RWPE2 (cell line): Measurements from ENCODE around the gene CCSER2.
"Not testable (repeated sequence)": the region's sequence is repeated elsewhere in the genome, so short reads cannot be mapped to it uniquely, and the experiment has no call there.

Experiments
- ATAC-seq: fragments of 200-7000 bp; cut with Tn5 transposase; 3 replicates; pipeline ENCODE4 v1.9.1; 2021; ENCODE audit warnings: low read depth
- DNase-seq: peaks from one replicate; pipeline ENCODE4 v3.0.0-alpha.2; 2020; ENCODE audit warnings: low spot score
- H3K27ac ChIP-seq: fragments of 450-650 bp; 2 replicates; pipeline ENCODE4 v1.5.1; 2017; ENCODE audit warnings: mild to moderate bottlenecking; ENCODE audit not compliant: poor library complexity, severe bottlenecking
- H3K27me3 ChIP-seq: fragments of 250-450 bp; sonication (Bioruptor Pico); 2 replicates; pipeline ENCODE4 v1.5.1; 2021; ENCODE audit warnings: mild to moderate bottlenecking, moderate library complexity; ENCODE audit not compliant: insufficient read depth, poor library complexity, severe bottlenecking
- H3K36me3 ChIP-seq: fragments of 250-450 bp; sonication (Bioruptor Pico); 2 replicates; pipeline ENCODE4 v1.5.1; 2020; ENCODE audit warnings: low read depth, mild to moderate bottlenecking, moderate library complexity
- H3K4me1 ChIP-seq: fragments of 250-450 bp; sonication (Bioruptor Pico); 2 replicates; pipeline ENCODE4 v1.5.1; 2021; ENCODE audit warnings: mild to moderate bottlenecking, moderate library complexity; ENCODE audit not compliant: insufficient read depth, poor library complexity, severe bottlenecking
- H3K4me3 ChIP-seq: fragments of 250-450 bp; sonication (Bioruptor Pico); 2 replicates; pipeline ENCODE4 v1.5.1; 2021; ENCODE audit warnings: mild to moderate bottlenecking, moderate library complexity; ENCODE audit not compliant: severe bottlenecking
- H3K9me3 ChIP-seq: fragments of 250-450 bp; sonication (Bioruptor Pico); 2 replicates; pipeline ENCODE4 v1.5.1; 2021; ENCODE audit warnings: mild to moderate bottlenecking, moderate library complexity; ENCODE audit not compliant: severe bottlenecking
- CTCF ChIP-seq: fragments of 450-650 bp; IDR thresholded peaks from one replicate; pipeline ENCODE4 v1.5.1; 2017; ENCODE audit warnings: mild to moderate bottlenecking, moderate library complexity; ENCODE audit not compliant: poor library complexity, severe bottlenecking

CCSER2 gene

GRCh38 chr10:84524435-84524834, 196.0 kb downstream of the CCSER2 start:
- no peak for TF ChIP-seq CTCF
- Histone ChIP-seq H3K4me1 (peaks cover 4% of the 10 kb centered on the region), H3K27ac (no peak overlapping the region), H3K4me3 (no peak overlapping the region), H3K36me3 (no peaks in the 10 kb centered on the region), H3K27me3 (no peaks in the 10 kb centered on the region), H3K9me3 (no peaks in the 10 kb centered on the region)
- DNase-seq, result no peak
- no peak for ATAC-seq

- Histone ChIP-seq H3K27me3 (no peaks in the 10 kb centered on the region), H3K4me3 (no peak overlapping the region), H3K36me3 (no peaks in the 10 kb centered on the region), H3K9me3 (no peaks in the 10 kb centered on the region), H3K27ac (no peak overlapping the region), H3K4me1 (peaks cover 4% of the 10 kb centered on the region)
- ATAC-seq (no peak), DNase-seq (no peak)
- no peak for TF ChIP-seq CTCF
These were observed 196.9 kb downstream of the CCSER2 start for GRCh38 chr10:84525120-84525806.

- H3K27ac ChIP-seq, DNase-seq: not testable (repeated sequence)
These were observed 197.4 kb downstream of the CCSER2 start for GRCh38 chr10:84525807-84526182.

GRCh38 chr10:84527386-84527785, 199.0 kb downstream of the CCSER2 start:
- H3K4me3 ChIP-seq, H3K36me3 ChIP-seq, H3K9me3 ChIP-seq, DNase-seq, H3K27me3 ChIP-seq, ATAC-seq: not testable (repeated sequence)
- Histone ChIP-seq H3K27ac (peak overlapping the region; percentile 36), H3K4me1 (peaks cover 11% of the 10 kb centered on the region)

More at GRCh38 chr10:84525807-84526182, 197.4 kb downstream of the CCSER2 start:
- H3K27me3 ChIP-seq, H3K9me3 ChIP-seq, H3K36me3 ChIP-seq, ATAC-seq, H3K4me1 ChIP-seq, H3K4me3 ChIP-seq: not testable (repeated sequence)

- not testable (repeated sequence) for H3K4me3 ChIP-seq, H3K9me3 ChIP-seq, DNase-seq, H3K27ac ChIP-seq, ATAC-seq, H3K36me3 ChIP-seq, H3K27me3 ChIP-seq
- H3K4me1 ChIP-seq, result peaks cover 11% of the 10 kb centered on the region
These were observed 200.1 kb downstream of the CCSER2 start for GRCh38 chr10:84528526-84528925.

- no peak overlapping the region for H3K27ac ChIP-seq
- TF ChIP-seq CTCF, result no peak
- no peak for ATAC-seq
These were observed 202.4 kb downstream of the CCSER2 start for GRCh38 chr10:84530724-84531325.

More at GRCh38 chr10:84530724-84531325, 202.4 kb downstream of the CCSER2 start:
- H3K27me3 ChIP-seq, result no peaks in the 10 kb centered on the region
- H3K4me3 ChIP-seq, result no peak overlapping the region
- no peaks in the 10 kb centered on the region for H3K9me3 ChIP-seq
- no peak for DNase-seq
- H3K4me1 ChIP-seq, result peaks cover 6% of the 10 kb centered on the region
- no peaks in the 10 kb centered on the region for H3K36me3 ChIP-seq
